OCI-M2 (cell line): ENCODE data around the gene SALL1.

Experiments used
- DNase-seq: peaks from one replicate; lab custom pipeline; 2025; ENCODE audit not compliant: unreplicated experiment; lab: John Stamatoyannopoulos, UW

SALL1 gene

GRCh38 chr16:51113236-51114125, 37.6 kb downstream of the SALL1 start:
- no peak for DNase-seq

DNA sequence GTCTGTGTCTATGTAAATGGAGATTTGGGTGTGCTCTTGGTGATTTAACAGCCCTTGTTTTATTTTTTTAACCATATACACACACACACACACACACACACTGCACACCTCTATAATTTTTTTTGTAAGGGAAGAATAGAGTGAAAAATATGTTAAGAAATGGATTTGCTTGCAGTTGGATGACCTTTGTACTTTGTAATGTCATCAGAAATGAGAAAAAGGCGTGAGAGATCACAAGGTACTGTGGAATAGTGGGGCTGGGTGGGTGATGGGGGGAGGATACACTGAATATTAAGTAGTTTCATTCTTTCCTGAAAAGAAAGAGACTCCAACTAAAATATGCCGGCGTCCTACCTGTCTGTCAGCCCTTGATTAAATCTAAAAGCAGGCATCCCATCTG, 38.7 kb downstream of the SALL1 start:
- DNase-seq = no peak

DNA sequence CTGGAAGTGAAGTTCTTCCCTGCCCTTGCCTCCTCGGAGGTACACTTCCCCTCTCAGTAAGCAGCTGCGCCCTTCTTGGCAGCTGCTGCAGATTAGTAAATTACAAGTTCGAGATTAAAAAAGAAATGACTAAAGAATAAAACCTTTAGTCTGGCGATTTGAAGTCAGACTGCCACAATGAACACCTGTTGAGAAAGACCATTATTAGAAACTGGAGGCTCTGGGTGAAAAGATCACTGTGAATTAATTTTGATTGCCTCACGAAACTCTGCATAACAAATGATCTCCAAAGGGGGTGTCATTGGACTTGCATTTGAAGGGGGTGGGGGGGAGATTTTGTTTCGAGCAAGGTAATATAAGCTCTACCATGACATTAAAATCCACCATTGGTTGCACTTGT, 39.3 kb downstream of the SALL1 start:
- DNase-seq = no peak

DNA sequence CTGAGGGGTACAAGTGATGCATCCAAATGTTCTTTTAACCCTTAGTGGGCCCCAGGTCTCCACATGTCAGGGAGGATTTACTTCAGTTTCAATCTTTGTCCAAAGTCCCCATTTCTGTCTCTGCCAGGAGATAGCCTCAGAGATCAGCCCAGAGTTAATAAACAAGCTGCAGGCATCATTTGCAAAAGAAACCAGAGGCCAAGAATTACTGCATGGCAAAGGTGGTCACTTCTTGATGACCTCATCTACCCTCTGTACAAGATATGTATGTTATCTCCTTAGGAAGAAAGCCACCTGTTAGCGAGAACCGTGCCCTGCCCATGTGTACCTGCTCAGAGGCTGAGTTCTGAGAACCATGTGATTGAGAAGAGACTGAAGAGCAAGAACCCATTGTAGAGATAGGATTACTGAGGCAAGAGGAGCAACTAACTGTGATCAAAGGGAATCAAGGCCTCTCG, 40.3 kb downstream of the SALL1 start:
- DNase-seq = no peak

DNA sequence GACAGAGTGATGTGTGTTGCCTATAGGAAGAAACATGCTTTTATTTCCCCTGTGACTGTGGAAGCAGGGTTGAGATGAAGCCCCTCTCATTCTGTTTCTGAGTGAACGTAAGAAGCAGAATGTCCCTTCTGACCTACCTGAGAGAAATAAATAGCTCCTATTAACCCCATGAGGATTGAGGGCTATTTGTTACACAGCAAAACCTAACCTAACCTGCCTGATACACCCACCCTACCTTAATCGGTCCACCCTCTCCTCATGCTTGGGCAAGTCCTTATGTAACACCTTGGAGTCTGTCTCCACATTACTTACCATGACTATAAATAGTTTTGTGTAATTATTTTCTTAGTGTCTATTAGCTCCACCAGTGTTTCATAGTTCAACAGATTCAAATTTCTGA, 41.9 kb downstream of the SALL1 start:
- DNase-seq = no peak

DNA sequence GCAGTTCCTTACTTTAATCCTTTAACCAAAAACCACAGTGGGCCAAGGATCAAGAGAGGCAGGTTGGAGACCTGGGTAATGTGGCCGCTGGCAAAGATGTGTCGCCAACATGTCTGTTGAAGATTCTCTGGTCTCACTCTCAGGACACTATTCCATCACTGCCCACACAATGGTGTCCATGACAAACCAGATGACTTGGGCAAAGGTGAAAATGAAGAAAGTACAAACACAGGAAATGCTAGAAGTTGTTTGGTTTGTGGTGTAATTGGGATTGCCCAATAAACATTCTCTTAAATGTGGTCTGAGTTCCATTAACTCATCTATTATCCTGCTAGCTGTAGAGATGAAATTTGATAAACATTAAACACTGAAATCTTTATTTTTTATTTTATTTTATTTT, 43.3 kb downstream of the SALL1 start:
- no peak for DNase-seq

DNA sequence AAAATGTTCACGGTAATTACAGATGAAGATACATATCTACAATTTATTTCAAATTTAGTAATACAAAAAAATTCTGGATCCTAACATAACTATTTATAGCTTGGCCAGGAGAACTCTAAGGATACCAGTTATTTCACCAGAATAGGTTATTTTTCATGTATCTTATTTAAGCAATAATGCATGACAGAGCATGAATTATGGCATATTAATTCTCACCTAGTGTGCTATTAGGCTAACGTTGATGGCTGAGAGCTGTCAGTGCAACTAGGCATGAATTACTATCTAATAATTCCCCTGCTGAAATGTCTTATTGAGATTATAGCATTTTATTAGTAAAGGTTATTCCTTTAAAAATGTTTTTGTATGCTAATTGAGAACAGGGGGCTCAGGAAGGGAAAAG, 44.5 kb downstream of the SALL1 start:
- no peak for DNase-seq

- DNase-seq = no peak
These were observed 47.5 kb downstream of the SALL1 start for GRCh38 chr16:51103590-51103989.

DNA sequence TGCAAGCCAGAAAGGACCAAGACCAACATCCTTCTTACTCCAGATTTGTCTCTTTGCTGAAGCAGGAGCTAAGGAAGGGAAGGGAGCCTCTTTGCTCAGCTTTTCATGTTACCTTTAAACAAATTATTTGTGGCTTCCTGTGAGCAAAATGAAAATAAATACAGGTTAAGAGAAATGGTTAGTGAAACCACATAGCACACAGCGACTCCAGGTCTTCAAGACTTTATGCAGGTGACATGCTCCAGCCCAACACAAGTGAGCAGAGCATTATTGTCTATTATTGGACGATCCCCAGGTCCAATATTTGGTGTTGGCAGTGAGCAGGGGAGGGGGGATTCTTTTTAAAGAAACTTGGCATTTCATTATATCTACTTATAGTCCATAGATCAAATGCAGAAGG, 53.3 kb downstream of the SALL1 start:
- no peak for DNase-seq

GRCh38 chr16:51095890-51096626, 55.0 kb downstream of the SALL1 start:
- DNase-seq = no peak

DNA sequence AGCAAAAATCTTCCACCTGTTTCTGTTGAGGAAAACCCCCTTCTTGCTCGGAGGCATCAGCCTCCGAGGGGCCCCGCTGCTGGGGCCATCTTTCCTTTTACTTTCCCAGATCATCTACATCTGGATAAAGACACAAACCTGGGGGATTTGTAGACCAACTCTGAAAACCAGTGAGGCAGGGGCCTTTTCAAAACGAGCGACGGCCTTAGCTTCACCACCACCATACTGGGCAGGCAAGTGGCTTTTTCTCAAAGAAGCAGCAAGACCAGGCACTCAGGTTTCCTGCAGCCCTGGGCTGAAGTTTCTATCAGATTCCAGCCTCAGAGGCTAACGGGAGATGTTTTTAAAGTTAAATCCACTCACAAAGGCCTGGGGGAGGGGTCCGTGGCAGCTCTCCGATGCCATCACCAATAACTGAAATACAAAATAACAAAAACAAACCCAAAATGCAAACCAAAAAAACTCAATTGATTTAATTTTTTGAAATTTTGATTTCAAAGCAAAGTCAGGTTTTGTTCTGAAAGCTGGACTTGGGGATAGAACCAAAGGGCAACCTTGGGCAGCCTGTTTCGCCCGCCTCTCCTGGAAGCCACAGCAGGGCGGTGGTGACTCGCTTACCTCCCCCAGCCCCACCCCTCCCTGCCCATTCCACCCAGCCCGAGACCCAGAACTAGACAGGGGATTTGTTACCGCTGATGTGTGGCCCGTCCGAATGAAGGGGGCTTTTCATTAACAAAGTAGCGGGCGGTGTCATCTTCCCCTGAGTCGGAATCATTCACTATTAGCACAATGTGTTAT, 55.8 kb downstream of the SALL1 start:
- DNase-seq = no peak

DNA sequence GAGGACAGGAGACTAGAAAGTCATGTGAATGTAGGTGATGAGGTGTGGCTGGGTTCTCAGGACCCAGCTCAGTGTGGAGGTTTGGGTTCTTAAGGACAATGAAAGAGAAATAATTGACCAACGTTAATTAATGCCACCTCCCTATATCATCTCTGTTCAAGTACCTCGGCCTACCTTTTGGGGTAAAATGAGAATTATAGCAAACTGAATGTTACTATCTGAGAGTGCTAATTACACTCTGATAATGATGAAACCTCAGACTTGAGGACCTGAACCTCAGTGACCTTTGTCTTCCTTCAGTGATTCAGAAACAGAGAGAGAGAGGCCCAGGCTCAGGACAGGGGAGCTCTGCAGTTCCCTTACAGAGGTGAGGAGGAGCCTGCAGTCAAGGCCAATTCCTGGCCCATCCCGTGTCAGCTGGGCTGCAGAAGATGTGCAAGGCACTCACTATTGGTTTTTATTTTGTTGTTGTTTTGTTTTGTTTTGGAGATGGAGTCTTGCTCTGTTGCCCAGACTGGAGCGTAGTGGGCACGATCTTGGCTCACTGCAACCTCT, 57.3 kb downstream of the SALL1 start:
- DNase-seq = no peak
